DND-41 (cell line): ENCODE measurements around the gene MCFD2.
A peak's percentile ranks its signal among the peaks of the same experiment; 100 is the strongest.
"Not testable (repeated sequence)": the region's sequence is repeated elsewhere in the genome, so short reads cannot be mapped to it uniquely, and the experiment has no call there.

Experiments
- ATAC-seq: fragments of 200-7000 bp; cut with Tn5 transposase; 3 replicates; pipeline ENCODE4 v1.9.1; 2021; ENCODE audit warnings: low read depth; ENCODE audit not compliant: insufficient read depth
- DNase-seq: peaks from one replicate; pipeline ENCODE4 v3.0.0-alpha.2; 2020
- H2AFZ ChIP-seq: 2 replicates; pipeline ENCODE4 v1.6.0; 2012; ENCODE audit warnings: low read depth, low read length
- H3K27ac ChIP-seq: 2 replicates; pipeline ENCODE4 v1.5.1; 2012; ENCODE audit warnings: low read length, inconsistent platforms
- H3K27me3 ChIP-seq: fragments of 200-600 bp; sonication (generic); 2 replicates; pipeline ENCODE4 v1.6.0; 2012; ENCODE audit warnings: low read length, mild to moderate bottlenecking, inconsistent platforms; ENCODE audit not compliant: insufficient read depth, poor library complexity
- H3K36me3 ChIP-seq: 2 replicates; pipeline ENCODE4 v1.5.1; 2012; ENCODE audit warnings: low read length, inconsistent platforms; ENCODE audit not compliant: insufficient read depth
- H3K4me1 ChIP-seq: 2 replicates; pipeline ENCODE4 v1.5.1; 2012; ENCODE audit warnings: mild to moderate bottlenecking, low read length; ENCODE audit not compliant: insufficient read depth
- H3K4me2 ChIP-seq: 2 replicates; pipeline ENCODE4 v1.6.0; 2012; ENCODE audit warnings: mild to moderate bottlenecking, moderate library complexity, low read length, inconsistent platforms; ENCODE audit not compliant: insufficient read depth
- H3K4me3 ChIP-seq, 2 experiments: fragments of 200-600 bp in 1 of 2; shearing (Covaris generic) in 1 of 2; 2 replicates each; pipeline ENCODE4 v1.5.1; 2012 to 2016; ENCODE audit warnings: inconsistent platforms in 2 of 2, low read length in 2 of 2, mild to moderate bottlenecking in 2 of 2, low read depth in 1 of 2, moderate library complexity in 1 of 2
- H3K79me2 ChIP-seq: 2 replicates; pipeline ENCODE4 v1.6.0; 2012; ENCODE audit warnings: low read length, inconsistent platforms; ENCODE audit not compliant: insufficient read depth
- H3K9ac ChIP-seq: 2 replicates; pipeline ENCODE4 v1.6.0; 2012; ENCODE audit warnings: low read depth, mild to moderate bottlenecking, inconsistent platforms, low read length, moderate library complexity
- H3K9me3 ChIP-seq: 2 replicates; pipeline ENCODE4 v1.5.1; 2012; ENCODE audit warnings: low read length, moderate library complexity, mild to moderate bottlenecking, inconsistent platforms; ENCODE audit not compliant: insufficient read depth, severe bottlenecking
- H4K20me1 ChIP-seq: 2 replicates; pipeline ENCODE4 v1.6.0; 2012; ENCODE audit warnings: low read length; ENCODE audit not compliant: insufficient read depth
- EZH2 ChIP-seq: IDR thresholded peaks from 3 replicates; pipeline ENCODE4 v1.6.1; 2012; ENCODE audit warnings: borderline replicate concordance, low read depth, mild to moderate bottlenecking, moderate library complexity, low read length, inconsistent platforms; ENCODE audit not compliant: severe bottlenecking
- TF ChIP-seq, protein P1 (sequence below): IDR thresholded peaks from 2 replicates; pipeline ENCODE4 v1.5.1; 2012; ENCODE audit warnings: borderline replicate concordance, low read length, moderate library complexity, mild to moderate bottlenecking; ENCODE audit not compliant: poor library complexity, severe bottlenecking; ENCODE audit errors: extremely low read depth

Gene MCFD2

DNA sequence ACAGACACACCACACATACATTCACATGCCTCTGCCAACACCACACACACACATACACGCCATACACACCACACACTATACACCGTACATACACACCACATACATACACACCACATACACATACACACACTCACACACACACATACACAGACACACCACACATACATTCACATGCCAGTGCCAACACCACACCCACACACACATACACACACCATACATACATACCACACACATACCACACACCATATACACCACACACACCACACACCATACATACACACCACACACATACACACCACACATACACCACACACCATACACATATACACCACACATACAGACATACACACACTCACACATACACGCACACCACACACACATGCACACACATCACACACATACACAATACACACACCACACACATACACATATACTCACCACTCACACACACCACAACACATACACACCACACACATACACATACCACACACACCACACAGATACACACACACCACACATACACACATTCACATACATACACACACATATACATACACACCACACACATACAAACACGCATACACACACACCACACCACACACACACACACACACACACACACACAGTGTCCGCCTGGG is 37.2 kb downstream of the MCFD2 start:
- Histone ChIP-seq H3K79me2 (no peaks in the 10 kb centered on the region), H3K9me3 (no peaks in the 10 kb centered on the region), H3K36me3 (no peaks in the 10 kb centered on the region), H3K4me1 (no peaks in the 10 kb centered on the region), H3K4me2 (no peak overlapping the region), H3K9ac (no peak overlapping the region), H3K4me3 (no peak overlapping the region), H2AFZ (no peak overlapping the region), H3K27me3 (no peaks in the 10 kb centered on the region), H4K20me1 (no peaks in the 10 kb centered on the region), H3K27ac (no peak overlapping the region)
- no peak for DNase-seq
- TF ChIP-seq EZH2, result no peak
- TF ChIP-seq, protein P1, sequence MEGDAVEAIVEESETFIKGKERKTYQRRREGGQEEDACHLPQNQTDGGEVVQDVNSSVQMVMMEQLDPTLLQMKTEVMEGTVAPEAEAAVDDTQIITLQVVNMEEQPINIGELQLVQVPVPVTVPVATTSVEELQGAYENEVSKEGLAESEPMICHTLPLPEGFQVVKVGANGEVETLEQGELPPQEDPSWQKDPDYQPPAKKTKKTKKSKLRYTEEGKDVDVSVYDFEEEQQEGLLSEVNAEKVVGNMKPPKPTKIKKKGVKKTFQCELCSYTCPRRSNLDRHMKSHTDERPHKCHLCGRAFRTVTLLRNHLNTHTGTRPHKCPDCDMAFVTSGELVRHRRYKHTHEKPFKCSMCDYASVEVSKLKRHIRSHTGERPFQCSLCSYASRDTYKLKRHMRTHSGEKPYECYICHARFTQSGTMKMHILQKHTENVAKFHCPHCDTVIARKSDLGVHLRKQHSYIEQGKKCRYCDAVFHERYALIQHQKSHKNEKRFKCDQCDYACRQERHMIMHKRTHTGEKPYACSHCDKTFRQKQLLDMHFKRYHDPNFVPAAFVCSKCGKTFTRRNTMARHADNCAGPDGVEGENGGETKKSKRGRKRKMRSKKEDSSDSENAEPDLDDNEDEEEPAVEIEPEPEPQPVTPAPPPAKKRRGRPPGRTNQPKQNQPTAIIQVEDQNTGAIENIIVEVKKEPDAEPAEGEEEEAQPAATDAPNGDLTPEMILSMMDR, result no peak
- no peak for ATAC-seq

DNA sequence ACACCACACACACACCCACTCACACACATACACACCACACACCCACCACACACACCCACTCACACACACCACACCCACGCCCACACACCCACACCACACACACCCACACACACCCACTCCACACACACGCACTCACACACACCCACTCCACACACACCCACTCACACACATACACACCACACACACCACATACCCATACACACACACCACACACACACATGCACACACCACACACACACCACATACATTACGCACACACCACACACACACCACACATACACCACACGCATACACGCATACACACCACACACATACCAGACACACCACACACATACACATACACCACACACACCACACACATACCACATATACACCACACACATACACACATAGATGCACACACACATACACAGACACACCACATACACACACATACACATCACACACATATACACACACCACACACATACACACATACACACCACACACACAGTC is 37.9 kb downstream of the MCFD2 start:
- no peaks in the 10 kb centered on the region for H3K79me2 ChIP-seq
- no peaks in the 10 kb centered on the region for H3K9me3 ChIP-seq
- no peak overlapping the region for H3K4me3 ChIP-seq
- no peaks in the 10 kb centered on the region for H3K4me1 ChIP-seq
- no peak overlapping the region for H3K27ac ChIP-seq
- ATAC-seq (no peak), DNase-seq (no peak)
- no peaks in the 10 kb centered on the region for H4K20me1 ChIP-seq
- no peaks in the 10 kb centered on the region for H3K36me3 ChIP-seq
- H2AFZ ChIP-seq, result no peak overlapping the region
- no peaks in the 10 kb centered on the region for H3K27me3 ChIP-seq
- TF ChIP-seq, protein P1, result no peak
- no peak for TF ChIP-seq EZH2
- no peak overlapping the region for H3K4me2 ChIP-seq
- no peak overlapping the region for H3K9ac ChIP-seq

DNA sequence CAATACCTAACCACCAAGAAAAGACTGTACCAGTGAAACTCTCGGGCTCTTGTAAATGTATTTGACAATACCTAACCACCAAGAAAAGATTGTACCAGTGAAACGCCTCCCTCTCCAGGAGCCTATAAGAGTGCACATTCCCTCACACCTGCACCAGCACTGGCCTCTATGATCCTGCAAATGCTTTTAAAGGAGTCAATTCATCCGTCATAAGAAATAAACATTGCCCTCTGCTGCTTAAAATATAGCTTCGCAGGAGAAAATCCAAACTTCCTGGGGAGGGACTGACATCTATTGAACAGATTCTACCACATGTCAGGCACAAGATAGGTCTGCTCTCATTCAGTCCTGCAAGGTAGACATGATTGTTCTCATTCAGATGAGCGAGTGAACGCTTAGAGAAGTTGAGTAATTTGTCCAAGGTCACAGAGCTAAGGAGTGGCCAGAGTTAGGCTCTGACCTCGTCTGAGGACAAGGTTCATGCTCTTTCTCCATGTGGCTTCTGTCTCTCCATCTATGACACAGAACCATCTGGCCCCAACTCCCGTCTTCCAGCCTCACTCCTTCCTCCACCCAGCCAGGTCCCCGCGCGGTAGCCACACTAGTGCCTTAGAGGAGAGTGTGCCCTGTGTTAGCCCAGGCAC is 38.7 kb downstream of the MCFD2 start:
- peak; percentile 24 for DNase-seq
- Histone ChIP-seq H3K9me3 (no peaks in the 10 kb centered on the region), H3K36me3 (no peaks in the 10 kb centered on the region), H3K27ac (no peak overlapping the region), H3K4me3 (no peak overlapping the region), H3K79me2 (no peaks in the 10 kb centered on the region), H3K27me3 (no peaks in the 10 kb centered on the region), H3K4me2 (no peak overlapping the region), H3K9ac (no peak overlapping the region), H2AFZ (peak overlapping the region; percentile 12; the same call in 1 of the 2 replicates), H3K4me1 (no peaks in the 10 kb centered on the region), H4K20me1 (no peaks in the 10 kb centered on the region)
- peak; percentile 81 for ATAC-seq
- TF ChIP-seq, protein P1, result peak; percentile 71
- no peak for TF ChIP-seq EZH2

DNA sequence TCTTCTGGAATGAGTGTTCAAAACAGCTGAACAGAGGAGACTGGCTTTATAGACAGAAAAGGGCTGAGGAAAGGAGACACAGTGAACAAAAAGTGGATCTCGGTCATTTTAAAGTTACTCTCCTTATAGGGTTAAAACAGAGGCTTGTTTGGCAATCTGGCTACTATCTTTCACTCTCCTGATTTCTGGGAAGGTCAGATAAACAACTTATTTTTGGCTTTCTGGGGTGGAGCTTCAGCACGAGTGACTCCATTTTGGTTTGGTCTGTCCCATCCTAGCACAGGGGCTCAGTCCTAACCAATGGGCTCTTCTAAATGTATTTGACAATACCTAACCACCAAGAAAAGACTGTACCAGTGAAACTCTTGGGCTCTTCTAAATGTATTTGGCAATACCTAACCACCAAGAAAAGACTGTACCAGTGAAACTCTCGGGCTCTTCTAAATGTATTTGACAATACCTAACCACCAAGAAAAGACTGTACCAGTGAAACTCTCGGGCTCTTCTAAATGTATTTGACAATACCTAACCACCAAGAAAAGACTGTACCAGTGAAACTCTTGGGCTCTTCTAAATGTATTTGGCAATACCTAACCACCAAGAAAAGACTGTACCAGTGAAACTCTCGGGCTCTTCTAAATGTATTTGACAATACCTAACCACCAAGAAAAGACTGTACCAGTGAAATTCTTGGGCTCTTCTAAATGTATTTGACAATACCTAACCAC is 39.5 kb downstream of the MCFD2 start:
- H3K27me3 ChIP-seq, DNase-seq, H3K9ac ChIP-seq, H3K4me2 ChIP-seq, H3K27ac ChIP-seq, H4K20me1 ChIP-seq, H3K79me2 ChIP-seq, H2AFZ ChIP-seq, H3K9me3 ChIP-seq, ATAC-seq, H3K4me1 ChIP-seq, H3K36me3 ChIP-seq, H3K4me3 ChIP-seq: not testable (repeated sequence)
